Loucy (cell line): ENCODE results near the gene BRINP3.

Experiments used
- EZH2phosphoT487 ChIP-seq: fragments of 200-600 bp; IDR thresholded peaks from 2 replicates; pipeline ENCODE4 v1.6.1; 2018; ENCODE audit warnings: antibody characterized with exemption, mild to moderate bottlenecking, moderate library complexity, borderline replicate concordance
- TF ChIP-seq, protein P1 (sequence below): fragments of 200-600 bp; sonication (generic); conservative IDR thresholded peaks from 2 replicates; pipeline ENCODE4 v1.5.1; 2014; ENCODE audit warnings: mild to moderate bottlenecking, antibody characterized with exemption, low read length

DNA sequence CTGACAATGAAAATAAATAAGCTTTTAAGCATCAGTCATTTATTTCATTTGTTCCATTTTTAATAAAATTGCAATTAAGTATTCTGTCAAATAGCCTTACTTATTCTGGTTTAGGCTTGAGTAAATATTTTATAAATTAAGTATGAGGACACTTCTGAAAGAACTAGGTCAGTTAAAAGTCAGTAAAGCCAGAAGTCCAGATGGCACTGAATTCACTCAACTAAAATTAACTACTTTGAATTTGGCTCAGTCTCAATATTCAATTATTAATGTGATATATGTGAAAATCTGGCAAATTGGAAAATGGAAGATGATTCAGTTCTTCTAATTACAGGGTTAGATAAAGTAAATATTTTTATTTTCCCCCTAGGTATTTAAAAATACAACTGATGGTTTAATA lies 174.2 kb downstream of the BRINP3 start:
- TF ChIP-seq, protein P1, sequence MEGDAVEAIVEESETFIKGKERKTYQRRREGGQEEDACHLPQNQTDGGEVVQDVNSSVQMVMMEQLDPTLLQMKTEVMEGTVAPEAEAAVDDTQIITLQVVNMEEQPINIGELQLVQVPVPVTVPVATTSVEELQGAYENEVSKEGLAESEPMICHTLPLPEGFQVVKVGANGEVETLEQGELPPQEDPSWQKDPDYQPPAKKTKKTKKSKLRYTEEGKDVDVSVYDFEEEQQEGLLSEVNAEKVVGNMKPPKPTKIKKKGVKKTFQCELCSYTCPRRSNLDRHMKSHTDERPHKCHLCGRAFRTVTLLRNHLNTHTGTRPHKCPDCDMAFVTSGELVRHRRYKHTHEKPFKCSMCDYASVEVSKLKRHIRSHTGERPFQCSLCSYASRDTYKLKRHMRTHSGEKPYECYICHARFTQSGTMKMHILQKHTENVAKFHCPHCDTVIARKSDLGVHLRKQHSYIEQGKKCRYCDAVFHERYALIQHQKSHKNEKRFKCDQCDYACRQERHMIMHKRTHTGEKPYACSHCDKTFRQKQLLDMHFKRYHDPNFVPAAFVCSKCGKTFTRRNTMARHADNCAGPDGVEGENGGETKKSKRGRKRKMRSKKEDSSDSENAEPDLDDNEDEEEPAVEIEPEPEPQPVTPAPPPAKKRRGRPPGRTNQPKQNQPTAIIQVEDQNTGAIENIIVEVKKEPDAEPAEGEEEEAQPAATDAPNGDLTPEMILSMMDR, result no peak
- no peak for TF ChIP-seq EZH2phosphoT487
